KMS-11 (cell line): ENCODE results near the gene AJAP1.

Experiments used
- H2AFZ ChIP-seq: fragments of 200-600 bp; sonication (generic); 2 replicates; pipeline ENCODE4 v1.6.1; 2016; ENCODE audit warnings: antibody characterized with exemption, mixed run types, low read depth
- H3K27ac ChIP-seq: fragments of 200-600 bp; sonication (generic); 2 replicates; pipeline ENCODE4 v1.6.1; 2016; ENCODE audit warnings: mild to moderate bottlenecking, mixed run types
- H3K27me3 ChIP-seq: fragments of 200-600 bp; sonication (generic); 2 replicates; pipeline ENCODE4 v1.6.1; 2017; ENCODE audit warnings: mild to moderate bottlenecking, low read depth, mixed run types, moderate library complexity; ENCODE audit not compliant: insufficient read depth
- H3K36me3 ChIP-seq: fragments of 200-600 bp; sonication (generic); 2 replicates; pipeline ENCODE4 v1.6.1; 2017; ENCODE audit warnings: mild to moderate bottlenecking, mixed run types; ENCODE audit not compliant: insufficient read depth
- H3K4me1 ChIP-seq: fragments of 200-600 bp; sonication (generic); 2 replicates; pipeline ENCODE4 v1.6.1; 2016; ENCODE audit warnings: mild to moderate bottlenecking, low read depth, mixed run types; ENCODE audit not compliant: poor library complexity, severe bottlenecking
- H3K4me2 ChIP-seq: fragments of 200-600 bp; sonication (generic); 2 replicates; pipeline ENCODE4 v1.7.0; 2016; ENCODE audit warnings: mild to moderate bottlenecking, mixed run types
- H3K4me3 ChIP-seq: fragments of 200-600 bp; sonication (generic); IDR thresholded peaks from 2 replicates; pipeline ENCODE4 v1.6.1; 2017; ENCODE audit warnings: low read depth, low read length, mixed read lengths; ENCODE audit not compliant: insufficient read depth
- H3K79me2 ChIP-seq: fragments of 200-600 bp; sonication (generic); 2 replicates; pipeline ENCODE4 v1.6.1; 2016; ENCODE audit warnings: low read depth, mixed run types; ENCODE audit not compliant: insufficient read depth
- H3K9ac ChIP-seq: fragments of 200-600 bp; sonication (generic); 2 replicates; pipeline ENCODE4 v1.6.1; 2016; ENCODE audit warnings: mild to moderate bottlenecking, mixed run types
- H4K20me1 ChIP-seq: fragments of 200-600 bp; sonication (generic); 2 replicates; pipeline ENCODE4 v1.6.1; 2016; ENCODE audit warnings: mild to moderate bottlenecking, mixed run types; ENCODE audit not compliant: insufficient read depth
- CTCF ChIP-seq: fragments of 200-600 bp; sonication (generic); conservative IDR thresholded peaks from 2 replicates; pipeline ENCODE4 v1.6.1; 2017; ENCODE audit warnings: low read depth, mild to moderate bottlenecking, antibody characterized with exemption, low read length, moderate library complexity, mixed read lengths

The AJAP1 gene

GRCh38 chr1:4682607-4683220 is 28.3 kb downstream of the AJAP1 start:
- TF ChIP-seq CTCF, result no peak
- Histone ChIP-seq H3K27ac (no peak overlapping the region), H3K27me3 (no peaks in the 10 kb centered on the region), H3K4me1 (no peaks in the 10 kb centered on the region), H2AFZ (no peak overlapping the region), H3K79me2 (no peaks in the 10 kb centered on the region), H3K4me2 (no peak overlapping the region), H3K4me3 (no peak overlapping the region), H4K20me1 (no peaks in the 10 kb centered on the region), H3K9ac (no peak overlapping the region), H3K36me3 (no peaks in the 10 kb centered on the region)

- Histone ChIP-seq H3K27me3 (no peaks in the 10 kb centered on the region), H3K27ac (no peak overlapping the region), H2AFZ (no peak overlapping the region), H4K20me1 (no peaks in the 10 kb centered on the region), H3K4me3 (no peak overlapping the region), H3K9ac (no peak overlapping the region), H3K36me3 (no peaks in the 10 kb centered on the region), H3K4me2 (no peak overlapping the region), H3K4me1 (no peaks in the 10 kb centered on the region), H3K79me2 (no peaks in the 10 kb centered on the region)
- TF ChIP-seq CTCF, result no peak
Measured at GRCh38 chr1:4684136-4684535, 29.7 kb downstream of the AJAP1 start.

- Histone ChIP-seq H3K9ac (no peak overlapping the region), H3K79me2 (no peaks in the 10 kb centered on the region), H3K36me3 (no peaks in the 10 kb centered on the region), H3K4me2 (no peak overlapping the region), H3K27ac (no peak overlapping the region), H2AFZ (no peak overlapping the region), H4K20me1 (no peaks in the 10 kb centered on the region), H3K4me3 (no peak overlapping the region), H3K4me1 (no peaks in the 10 kb centered on the region), H3K27me3 (no peaks in the 10 kb centered on the region)
- no peak for TF ChIP-seq CTCF
Measured at GRCh38 chr1:4684864-4685522, 30.6 kb downstream of the AJAP1 start.

GRCh38 chr1:4685523-4685865 is 31.1 kb downstream of the AJAP1 start:
- no peak for TF ChIP-seq CTCF
- no peaks in the 10 kb centered on the region for H3K36me3 ChIP-seq
- no peak overlapping the region for H2AFZ ChIP-seq
- no peaks in the 10 kb centered on the region for H3K79me2 ChIP-seq
- no peak overlapping the region for H3K9ac ChIP-seq
- no peak overlapping the region for H3K27ac ChIP-seq
- no peaks in the 10 kb centered on the region for H4K20me1 ChIP-seq
- H3K4me3 ChIP-seq, result no peak overlapping the region
- no peak overlapping the region for H3K4me2 ChIP-seq
- no peaks in the 10 kb centered on the region for H3K4me1 ChIP-seq
- no peaks in the 10 kb centered on the region for H3K27me3 ChIP-seq
